Spinal cord (tissue), 10 donors: ENCODE measurements around the gene HPS5. TPM values are rescaled to one million over a fixed set of nuclear protein-coding genes. Genes with fewer than 3 reads are reported as not detected.

ENCODE experiments used
- DNase-seq, 6 donors: peaks; one replicate each; pipeline versions ENCODE4 v3.0.0 to v3.0.0-alpha.2; 2013 to 2015; ENCODE audit warnings: low spot score in 6 of 6, low read depth in 4 of 6
- H3K27ac ChIP-seq: one replicate; pipeline ENCODE4 v1.5.1; 2013; ENCODE audit warnings: low read depth, low read length, control low read depth
- H3K27me3 ChIP-seq: one replicate; pipeline ENCODE4 v1.6.1; 2013; ENCODE audit warnings: low read length; ENCODE audit not compliant: control insufficient read depth, insufficient read depth
- H3K36me3 ChIP-seq: one replicate; pipeline ENCODE4 v1.6.1; 2013; ENCODE audit warnings: low read length; ENCODE audit not compliant: control insufficient read depth, insufficient read depth
- H3K4me1 ChIP-seq: one replicate; pipeline ENCODE4 v1.6.1; 2013; ENCODE audit warnings: low read length; ENCODE audit not compliant: control insufficient read depth, insufficient read depth
- H3K4me3 ChIP-seq: one replicate; pipeline ENCODE4 v1.5.1; 2013; ENCODE audit warnings: low read depth, low read length, control low read depth
- H3K9me3 ChIP-seq: one replicate; pipeline ENCODE4 v1.6.1; 2013; ENCODE audit warnings: low read length; ENCODE audit not compliant: control insufficient read depth, insufficient read depth
- WGBS: methylation state at CpG from one replicate; pipeline ENCODE4 v1.1.5; 2013; ENCODE audit warnings: missing lambda C conversion rate; ENCODE audit not compliant: insufficient coverage; 5-methylcytosine and 5-hydroxymethylcytosine counted together
- long read RNA-seq, 4 donors: transcript quantifications; one replicate each; lab custom pipeline, GENCODE V29; 2026
- polyA plus RNA-seq, 2 donors: library from polyadenylated mRNA; unstranded; fragments of 120-200 nt; gene quantifications; one replicate each; pipeline ENCODE4 v1.2.1, GENCODE V29; 2013; ENCODE audit not compliant: insufficient read length in 2 of 2
- total RNA-seq, 2 donors: library from RNA; depleted of rRNA in 1 of 2; stranded (reverse); fragments of 120-200 nt in 1 of 2; fragments of >200 nt in 1 of 2; gene quantifications; one replicate each; pipeline versions ENCODE4 v1.2.3 to v1.2.4, GENCODE V29; 2013 to 2014
- donor health status: healthy.

Gene HPS5
- 10 to 100 TPM; 34.2 to 80.3 TPM for total RNA-seq
- polyA plus RNA-seq = 10 to 100 TPM; 14.5 to 20.9 TPM
- long read RNA-seq, donor 1 = 0 reads
- long read RNA-seq, donor 2, full-length matches to known transcripts = 1 of 1 reads
- long read RNA-seq, donor 2, partial matches to known transcripts = 0 of 1 reads
- long read RNA-seq, donor 2, other reads (novel, unspliced or antisense) = 0 of 1 reads
- long read RNA-seq, donor 3 = 0 reads
- long read RNA-seq, donor 4, full-length matches to known transcripts = 1 of 1 reads
- long read RNA-seq, donor 4, partial matches to known transcripts = 0 of 1 reads
- long read RNA-seq, donor 4, other reads (novel, unspliced or antisense) = 0 of 1 reads

- DNase-seq = peak; percentile 95 to 99 (median 98)
- peak within 1 kb of the TSS; percentile 94 for H3K4me3 ChIP-seq
- WGBS = under 1% methylated on average over 59 of the region's 61 CpGs
- peaks cover 3% of the 10 kb centered on the region for H3K36me3 ChIP-seq
- no peaks in the 10 kb centered on the region for H3K9me3 ChIP-seq
- peak within 1 kb of the TSS; percentile 98 for H3K27ac ChIP-seq
- peaks cover 7% of the 10 kb centered on the region for H3K4me1 ChIP-seq
- H3K27me3 ChIP-seq = no peaks in the 10 kb centered on the region
Measured at GRCh38 chr11:18321969-18322711, at the start of gene HPS5, which contains the start of gene GTF2H1. HPS5 (minus strand) TSS chr11:18322140; CDS start chr11:18317858, 4,282 bp downstream. GTF2H1 (plus strand) TSS chr11:18322567; CDS start chr11:18333075, 10,508 bp downstream.

GRCh38 chr11:18371279-18371678, 49.3 kb upstream of the HPS5 start:
- H3K36me3 ChIP-seq = peaks cover 5% of the 10 kb centered on the region
- no peak for DNase-seq
- H3K4me3 ChIP-seq = no peak overlapping the region
- H3K4me1 ChIP-seq = no peaks in the 10 kb centered on the region
- no peaks in the 10 kb centered on the region for H3K9me3 ChIP-seq
- WGBS = no CpG with 5 or more reads among the region's 2 CpGs
- no peak overlapping the region for H3K27ac ChIP-seq
- no peaks in the 10 kb centered on the region for H3K27me3 ChIP-seq

GRCh38 chr11:18369398-18369797, 47.5 kb upstream of the HPS5 start:
- Histone ChIP-seq H3K9me3 (no peaks in the 10 kb centered on the region), H3K27ac (no peak overlapping the region), H3K27me3 (no peaks in the 10 kb centered on the region), H3K4me3 (no peak overlapping the region), H3K4me1 (no peaks in the 10 kb centered on the region), H3K36me3 (peaks cover 15% of the 10 kb centered on the region)
- DNase-seq = no peak
- WGBS = 100% methylated on average over 1 of the region's 2 CpGs

- no CpG with 5 or more reads among the region's 2 CpGs for WGBS
Measured at GRCh38 chr11:18368221-18368620, 46.3 kb upstream of the HPS5 start.

GRCh38 chr11:18367431-18367830, 45.5 kb upstream of the HPS5 start:
- no CpG with 5 or more reads among the region's 3 CpGs for WGBS
- Histone ChIP-seq H3K27me3 (no peaks in the 10 kb centered on the region), H3K4me3 (no peak overlapping the region), H3K36me3 (peaks cover 23% of the 10 kb centered on the region), H3K4me1 (no peaks in the 10 kb centered on the region), H3K27ac (no peak overlapping the region), H3K9me3 (no peaks in the 10 kb centered on the region)
- no peak for DNase-seq

More at GRCh38 chr11:18368221-18368620, 46.3 kb upstream of the HPS5 start:
- peaks cover 19% of the 10 kb centered on the region for H3K36me3 ChIP-seq
- DNase-seq = no peak
- H3K4me1 ChIP-seq = no peaks in the 10 kb centered on the region
- H3K9me3 ChIP-seq = no peaks in the 10 kb centered on the region
- H3K27me3 ChIP-seq = no peaks in the 10 kb centered on the region
- no peak overlapping the region for H3K4me3 ChIP-seq
- no peak overlapping the region for H3K27ac ChIP-seq

GRCh38 chr11:18366286-18366685, 44.3 kb upstream of the HPS5 start:
- H3K4me3 ChIP-seq = no peak overlapping the region
- no peaks in the 10 kb centered on the region for H3K9me3 ChIP-seq
- H3K4me1 ChIP-seq = no peaks in the 10 kb centered on the region
- no peaks in the 10 kb centered on the region for H3K27me3 ChIP-seq
- no peak overlapping the region for H3K27ac ChIP-seq
- 100% methylated on average over 4 of the region's 4 CpGs for WGBS
- no peak for DNase-seq
- H3K36me3 ChIP-seq = peaks cover 28% of the 10 kb centered on the region

- Histone ChIP-seq H3K4me1 (no peaks in the 10 kb centered on the region), H3K4me3 (no peak overlapping the region), H3K27me3 (no peaks in the 10 kb centered on the region), H3K36me3 (peaks cover 33% of the 10 kb centered on the region), H3K27ac (no peak overlapping the region), H3K9me3 (no peaks in the 10 kb centered on the region)
- 100% methylated on average over 1 of the region's 4 CpGs for WGBS
- DNase-seq = no peak
Measured at GRCh38 chr11:18365741-18366140, 43.8 kb upstream of the HPS5 start.

- Histone ChIP-seq H3K27ac (no peak overlapping the region), H3K27me3 (no peaks in the 10 kb centered on the region), H3K36me3 (peaks cover 42% of the 10 kb centered on the region), H3K4me1 (no peaks in the 10 kb centered on the region), H3K9me3 (no peaks in the 10 kb centered on the region), H3K4me3 (no peak overlapping the region)
- WGBS = 100% methylated on average over 3 of the region's 4 CpGs
- peak in 1 of 6 donors; percentile 4 for DNase-seq
Measured at GRCh38 chr11:18364495-18365073, 42.6 kb upstream of the HPS5 start.

GRCh38 chr11:18361154-18361553, 39.2 kb upstream of the HPS5 start:
- no peaks in the 10 kb centered on the region for H3K9me3 ChIP-seq
- no peak overlapping the region for H3K27ac ChIP-seq
- peaks cover 52% of the 10 kb centered on the region for H3K36me3 ChIP-seq
- H3K4me3 ChIP-seq = no peak overlapping the region
- 90% methylated on average over 3 of the region's 5 CpGs for WGBS
- H3K27me3 ChIP-seq = no peaks in the 10 kb centered on the region
- no peak for DNase-seq
- no peaks in the 10 kb centered on the region for H3K4me1 ChIP-seq
